ENCODE data around the gene BGN.

BGN gene

DNA sequence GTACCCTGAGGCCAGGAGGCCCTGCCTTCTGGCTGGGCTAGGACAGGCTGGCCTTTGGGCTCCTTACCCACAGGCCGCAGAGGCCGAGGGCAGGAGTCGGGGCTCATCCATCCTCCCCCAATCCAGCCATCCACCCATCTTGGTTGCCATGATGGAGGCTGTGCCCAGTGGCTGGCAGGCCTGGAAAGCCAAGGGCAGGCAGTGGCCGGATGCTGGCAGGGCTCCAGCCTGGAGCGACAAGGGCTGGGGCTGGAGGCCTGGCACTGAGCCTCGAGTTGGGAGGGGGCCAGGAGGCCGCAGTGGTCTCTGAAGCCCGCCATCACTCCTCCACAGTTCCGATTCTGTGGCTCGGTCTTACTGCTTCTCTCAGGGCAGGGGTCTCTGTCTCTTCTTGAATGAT lies 8.6 kb upstream of the BGN start:
- no peak for DNase-seq (ENCODE audit: low spot score)
- TF ChIP-seq, protein P1, sequence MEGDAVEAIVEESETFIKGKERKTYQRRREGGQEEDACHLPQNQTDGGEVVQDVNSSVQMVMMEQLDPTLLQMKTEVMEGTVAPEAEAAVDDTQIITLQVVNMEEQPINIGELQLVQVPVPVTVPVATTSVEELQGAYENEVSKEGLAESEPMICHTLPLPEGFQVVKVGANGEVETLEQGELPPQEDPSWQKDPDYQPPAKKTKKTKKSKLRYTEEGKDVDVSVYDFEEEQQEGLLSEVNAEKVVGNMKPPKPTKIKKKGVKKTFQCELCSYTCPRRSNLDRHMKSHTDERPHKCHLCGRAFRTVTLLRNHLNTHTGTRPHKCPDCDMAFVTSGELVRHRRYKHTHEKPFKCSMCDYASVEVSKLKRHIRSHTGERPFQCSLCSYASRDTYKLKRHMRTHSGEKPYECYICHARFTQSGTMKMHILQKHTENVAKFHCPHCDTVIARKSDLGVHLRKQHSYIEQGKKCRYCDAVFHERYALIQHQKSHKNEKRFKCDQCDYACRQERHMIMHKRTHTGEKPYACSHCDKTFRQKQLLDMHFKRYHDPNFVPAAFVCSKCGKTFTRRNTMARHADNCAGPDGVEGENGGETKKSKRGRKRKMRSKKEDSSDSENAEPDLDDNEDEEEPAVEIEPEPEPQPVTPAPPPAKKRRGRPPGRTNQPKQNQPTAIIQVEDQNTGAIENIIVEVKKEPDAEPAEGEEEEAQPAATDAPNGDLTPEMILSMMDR (IDR thresholded peaks at IDR 0.05; ENCODE audit: extremely low read depth, missing control alignments), result no peak

DNA sequence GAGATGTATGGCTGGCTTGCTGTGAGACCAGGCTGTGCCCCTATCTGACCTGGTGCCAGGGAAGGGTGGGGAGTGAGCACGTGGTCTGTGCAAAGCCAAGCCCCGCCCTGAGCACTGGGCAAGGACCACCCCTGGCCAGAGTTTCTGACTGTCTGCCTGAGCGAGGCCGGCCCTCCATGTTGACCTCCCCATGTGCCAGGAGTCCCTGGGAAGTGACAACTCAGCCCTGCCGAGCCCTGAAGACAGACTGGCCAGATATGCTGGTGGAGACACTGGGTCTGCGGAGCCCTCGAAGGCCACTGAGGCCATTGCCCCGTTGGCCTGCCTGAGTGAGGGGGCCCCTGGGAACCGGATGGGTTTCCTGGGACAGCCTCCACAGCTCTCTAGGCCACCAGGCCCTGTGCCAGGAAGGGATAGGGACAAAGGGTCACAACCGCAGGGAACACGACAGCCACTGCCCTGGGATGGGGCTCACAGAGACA lies 7.1 kb upstream of the BGN start:
- DNase-seq (ENCODE audit: low spot score), result no peak
- TF ChIP-seq, protein P1 (IDR thresholded peaks at IDR 0.05; ENCODE audit: extremely low read depth, missing control alignments), result no peak

- TF ChIP-seq, protein P1 (IDR thresholded peaks at IDR 0.05; ENCODE audit: extremely low read depth, missing control alignments), result no peak
- no peak for DNase-seq (ENCODE audit: low spot score)
Measured at GRCh38 chrX:153488231-153488914, 6.4 kb upstream of the BGN start.

DNA sequence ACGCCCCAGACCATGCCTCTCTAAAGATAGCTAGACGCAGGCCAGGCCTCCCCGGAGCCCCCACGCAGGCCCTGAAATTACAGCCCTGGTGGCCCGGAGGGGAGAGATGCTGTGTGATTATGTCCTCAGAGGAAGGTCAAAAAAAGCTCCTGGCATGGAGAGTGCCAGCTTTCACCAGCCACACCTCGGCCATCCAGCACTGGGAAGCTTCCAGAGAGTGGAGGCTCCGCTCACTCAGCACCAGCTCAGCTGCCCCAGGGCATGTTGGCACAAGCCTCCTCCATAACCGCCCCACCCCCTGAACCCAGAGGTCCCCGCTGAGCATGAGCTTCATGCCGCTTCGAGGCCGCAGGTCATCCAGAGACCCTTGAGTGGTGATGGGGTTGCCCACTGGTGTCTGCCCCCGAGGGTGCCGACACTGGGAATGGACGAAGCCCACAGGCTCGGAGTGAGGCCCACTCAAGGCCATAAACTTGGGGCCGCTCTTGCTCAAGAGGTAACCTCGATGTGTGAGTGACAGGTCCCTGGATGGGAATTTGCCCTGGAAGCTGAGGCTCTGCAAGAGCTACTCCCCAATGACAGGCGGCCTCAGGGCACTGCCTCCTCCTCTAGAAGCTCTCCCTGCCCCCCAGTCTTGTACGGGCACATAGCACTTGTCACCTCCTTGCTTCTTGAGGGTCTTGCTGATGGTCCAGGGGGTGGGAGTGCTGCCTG lies 4.4 kb upstream of the BGN start:
- DNase-seq (ENCODE audit: low spot score), result no peak
- TF ChIP-seq, protein P1 (IDR thresholded peaks at IDR 0.05; ENCODE audit: extremely low read depth, missing control alignments), result no peak

DNA sequence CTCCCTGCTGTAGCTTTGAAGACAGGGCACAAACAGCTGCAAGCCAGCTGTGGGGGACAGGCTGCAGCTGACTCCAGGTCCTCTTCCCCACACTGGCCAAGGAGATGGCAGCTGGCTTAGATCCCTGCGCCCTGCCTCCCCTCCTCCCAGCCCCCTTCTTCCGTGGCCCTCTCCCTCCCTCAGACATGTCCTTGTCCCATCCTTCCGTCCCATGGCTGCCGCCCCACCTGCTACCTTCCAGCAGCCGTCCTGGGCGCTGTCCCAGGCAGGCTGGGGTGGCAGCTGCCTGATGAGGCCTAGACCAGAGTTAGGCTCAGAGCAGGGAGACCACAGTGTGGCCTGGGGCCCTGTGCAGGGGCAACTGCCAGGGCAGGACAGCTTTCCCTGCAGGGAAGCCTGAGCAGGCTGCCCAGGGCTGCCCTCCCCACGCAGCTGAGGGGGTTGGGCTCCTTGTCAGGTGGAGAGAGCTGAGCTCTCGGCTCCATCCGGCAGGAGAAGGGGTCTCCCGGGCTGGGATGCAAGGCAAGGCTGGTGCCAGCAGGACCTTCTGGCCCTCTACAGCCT lies 3.3 kb upstream of the BGN start:
- TF ChIP-seq, protein P1 (IDR thresholded peaks at IDR 0.05; ENCODE audit: extremely low read depth, missing control alignments), result no peak
- no peak for DNase-seq (ENCODE audit: low spot score)

DNA sequence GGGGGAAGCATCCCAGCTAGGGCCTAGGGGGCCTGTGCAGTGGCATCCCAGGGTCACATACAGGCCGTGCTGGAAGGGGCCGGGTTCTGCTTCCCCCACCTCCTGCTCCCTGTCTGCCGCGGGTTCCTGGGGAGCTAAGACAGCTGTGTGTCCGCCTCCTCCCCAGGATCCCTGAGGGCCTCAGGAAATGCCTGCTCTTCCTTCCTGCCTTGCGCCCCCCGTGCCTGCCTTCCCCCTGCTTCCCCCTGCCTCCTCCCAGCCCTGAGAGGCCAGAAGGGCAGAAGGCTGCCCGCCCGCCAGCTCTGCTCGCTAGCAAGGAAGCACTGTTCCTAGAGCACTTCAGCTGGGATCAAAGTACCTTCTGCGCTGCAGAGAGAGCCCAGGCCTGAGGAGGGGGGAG lies 2.9 kb upstream of the BGN start:
- no peak for DNase-seq (ENCODE audit: low spot score)
- TF ChIP-seq, protein P1 (IDR thresholded peaks at IDR 0.05; ENCODE audit: extremely low read depth, missing control alignments), result no peak

DNA sequence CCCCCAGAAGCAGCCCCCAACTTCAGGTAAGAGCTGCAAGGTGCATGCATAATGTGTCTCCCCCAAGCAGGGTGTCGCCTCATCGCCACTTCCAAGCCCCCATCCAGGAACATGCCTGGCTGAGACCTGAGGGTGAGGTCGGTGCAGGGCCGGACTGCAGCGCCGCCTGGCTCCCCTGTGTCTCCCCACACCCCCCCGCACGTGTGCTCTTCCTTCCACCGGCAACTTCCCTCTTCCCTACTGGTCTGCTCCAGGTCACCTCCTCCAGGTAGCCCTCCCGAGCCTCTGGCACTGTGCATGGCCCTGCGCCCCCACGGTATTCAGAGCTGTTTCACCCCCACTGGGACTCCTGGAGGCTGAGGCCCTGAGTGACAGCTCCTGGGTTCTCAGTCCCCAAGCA lies 2.2 kb upstream of the BGN start:
- TF ChIP-seq, protein P1 (IDR thresholded peaks at IDR 0.05; ENCODE audit: extremely low read depth, missing control alignments), result no peak
- no peak for DNase-seq (ENCODE audit: low spot score)

All from GM20000 (cell line).